ENCODE results near the gene VEGFA.

Gene VEGFA

DNA sequence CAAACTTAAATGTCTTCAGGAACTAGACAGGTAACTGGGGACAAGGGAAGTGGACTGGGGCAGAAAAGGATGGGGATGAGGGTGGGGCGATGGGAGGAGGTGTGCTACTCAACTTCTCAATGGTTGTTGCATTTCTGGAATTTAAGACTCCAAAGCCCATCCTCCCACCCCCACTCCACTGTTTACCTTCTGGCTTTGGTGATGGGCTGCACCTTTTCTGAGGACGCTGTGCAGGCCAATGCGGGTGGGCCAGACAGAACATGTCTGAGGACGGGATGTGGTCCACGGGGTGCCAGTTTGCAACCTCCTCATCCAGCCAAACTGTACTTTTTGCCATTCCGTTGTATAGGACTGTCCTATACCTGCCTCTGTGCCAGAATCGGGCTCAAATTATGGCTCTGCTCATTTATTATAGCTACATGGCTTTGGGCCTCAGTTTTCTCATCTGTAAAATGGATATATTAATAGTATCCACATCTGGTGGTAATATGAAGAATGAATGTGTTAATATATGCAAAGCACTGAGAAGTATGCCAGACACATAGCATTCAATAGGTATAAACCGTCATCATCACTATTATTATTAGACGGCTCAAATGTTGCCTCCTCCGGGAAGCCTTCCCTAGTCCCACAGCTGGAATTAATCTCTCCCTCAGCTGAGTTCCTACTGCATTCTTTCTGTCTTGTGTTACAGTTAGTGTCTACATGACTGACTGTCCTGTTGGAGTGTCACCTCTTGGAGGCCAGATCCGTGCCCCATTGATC is 31.0 kb upstream of the VEGFA start:
- DNase-seq (ENCODE audit: low read depth in 2 of 2): no peak

DNA sequence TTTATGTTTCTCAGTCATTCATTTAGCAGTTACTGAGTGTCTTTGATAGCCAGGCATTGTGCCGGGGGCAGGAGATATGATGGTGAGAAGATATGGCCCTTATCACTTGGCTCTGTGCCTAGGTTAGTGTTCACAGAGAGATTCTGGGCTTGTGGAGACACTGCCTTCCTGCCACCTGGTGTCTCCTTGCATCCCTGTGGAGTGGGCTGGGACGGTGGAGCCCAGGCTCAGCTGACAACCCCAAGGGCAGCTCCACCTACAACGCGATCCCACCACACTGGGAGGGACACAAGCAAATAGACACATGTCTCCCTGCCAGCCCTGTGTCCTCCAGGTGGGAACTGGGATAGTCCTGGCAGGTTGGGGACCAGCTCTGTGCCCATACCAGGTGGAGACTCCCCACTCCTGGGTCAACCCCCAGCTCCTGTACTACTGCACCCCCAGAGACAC is 30.3 kb upstream of the VEGFA start:
- no peak for DNase-seq (ENCODE audit: low read depth in 2 of 2)

DNA sequence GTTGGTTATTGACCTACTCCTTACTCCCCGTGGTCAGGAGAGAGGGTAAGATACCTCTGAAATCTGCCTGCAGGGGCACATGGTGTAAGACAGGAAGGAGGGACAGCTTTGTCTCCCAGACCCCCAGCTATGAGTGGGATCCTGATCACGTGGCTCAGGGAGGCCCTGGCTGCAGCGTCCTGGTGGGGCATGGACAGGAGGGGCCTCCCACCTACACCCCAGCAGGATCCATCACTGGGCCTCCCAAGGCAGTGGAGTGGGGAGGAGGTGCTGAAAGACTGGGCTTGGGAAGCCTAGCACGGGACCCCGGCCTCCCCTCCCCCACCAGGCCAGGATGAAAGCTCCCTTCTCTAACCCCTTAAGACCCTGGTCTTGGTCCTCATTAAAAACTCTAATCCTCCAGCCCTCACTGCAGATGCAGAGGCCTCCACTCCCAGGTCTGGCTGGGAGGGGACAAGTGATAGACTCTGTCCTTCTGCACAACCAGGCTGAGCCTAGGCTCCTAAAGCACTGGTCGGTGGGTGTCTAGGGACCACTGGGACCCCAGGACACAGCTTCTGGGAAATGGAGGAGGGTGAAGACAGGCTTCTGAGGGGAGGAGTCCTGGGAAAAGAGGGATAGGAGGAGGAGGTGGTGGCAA is 29.6 kb upstream of the VEGFA start:
- DNase-seq (ENCODE audit: low read depth in 2 of 2): no peak

DNA sequence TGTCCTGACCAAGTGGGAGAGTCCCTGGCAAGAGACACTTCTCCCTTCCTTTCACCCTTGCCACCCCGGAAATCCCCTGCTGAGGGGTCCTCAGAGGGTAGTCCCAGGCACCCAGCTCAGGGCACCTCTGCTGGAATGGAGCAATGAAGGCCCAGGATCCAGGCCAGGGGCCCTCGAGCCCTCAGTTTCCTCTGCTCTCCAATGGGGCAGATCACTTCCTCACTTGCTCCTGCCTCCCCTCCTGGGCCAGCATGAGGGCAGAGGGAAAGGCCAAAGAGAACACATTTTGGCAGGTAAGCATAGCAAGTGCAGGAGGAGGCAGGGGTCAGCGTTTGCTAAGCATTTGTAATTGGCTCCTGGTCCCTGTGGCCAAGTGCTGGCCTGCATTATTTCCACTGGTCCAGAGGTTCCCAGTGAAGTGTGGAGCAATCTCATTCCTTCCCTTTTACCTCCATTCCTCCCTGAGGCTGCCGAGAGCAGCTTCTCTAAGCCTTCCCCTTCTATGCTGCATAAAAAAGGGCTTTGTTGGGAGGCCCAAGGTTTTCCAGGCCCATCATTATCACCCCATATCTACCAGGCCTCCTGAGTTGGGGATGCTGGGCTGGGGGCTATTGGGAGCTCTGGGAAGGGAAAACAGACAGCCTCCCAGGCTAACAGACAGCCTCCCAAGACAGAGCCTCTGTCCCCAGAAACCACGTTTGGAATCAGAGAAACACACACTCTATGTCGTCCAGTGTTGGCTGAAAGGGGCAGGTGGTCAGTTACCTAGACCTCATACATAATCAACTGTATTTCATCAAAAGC is 28.8 kb upstream of the VEGFA start:
- DNase-seq (ENCODE audit: low read depth in 2 of 2): no peak

DNA sequence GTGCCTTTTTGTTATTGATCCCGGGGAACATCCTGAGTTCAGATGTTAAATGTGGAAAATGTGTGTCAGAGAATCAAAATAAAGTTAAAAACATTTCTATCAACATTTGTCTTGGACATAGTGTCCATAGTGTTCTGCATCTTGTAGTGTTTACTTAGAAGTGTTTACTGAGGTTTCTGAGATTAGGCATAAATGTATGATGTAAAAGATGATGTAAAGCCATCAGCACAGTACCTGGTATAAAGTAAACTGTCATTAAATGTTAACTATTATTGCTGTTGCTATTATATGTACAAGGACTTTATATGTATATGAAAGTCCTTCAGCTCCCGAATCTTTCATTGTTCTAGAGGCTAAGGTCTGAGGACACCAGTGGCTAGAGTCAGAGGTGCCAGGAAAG is 28.2 kb upstream of the VEGFA start:
- no peak for DNase-seq (ENCODE audit: low read depth in 2 of 2)

DNA sequence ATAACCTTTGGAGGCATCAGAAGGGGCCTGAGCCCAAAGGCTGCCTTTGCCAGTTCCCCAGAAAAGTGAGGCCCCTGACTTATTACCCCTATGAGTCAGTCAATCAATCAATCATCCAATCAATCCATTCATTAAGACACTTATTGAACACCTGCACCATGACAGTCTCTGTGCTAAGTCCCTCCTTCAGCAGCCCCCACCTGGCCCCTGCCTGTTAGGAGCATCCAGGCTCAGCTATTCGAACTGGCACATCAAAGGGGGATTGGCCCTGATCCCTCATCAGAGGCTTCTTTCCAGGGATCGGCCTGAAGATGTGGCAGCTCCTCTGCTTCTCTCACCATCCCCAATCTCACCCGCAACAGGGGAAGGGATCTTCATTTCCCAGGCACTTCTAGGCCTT is 27.7 kb upstream of the VEGFA start:
- DNase-seq (ENCODE audit: low read depth in 2 of 2): no peak

DNA sequence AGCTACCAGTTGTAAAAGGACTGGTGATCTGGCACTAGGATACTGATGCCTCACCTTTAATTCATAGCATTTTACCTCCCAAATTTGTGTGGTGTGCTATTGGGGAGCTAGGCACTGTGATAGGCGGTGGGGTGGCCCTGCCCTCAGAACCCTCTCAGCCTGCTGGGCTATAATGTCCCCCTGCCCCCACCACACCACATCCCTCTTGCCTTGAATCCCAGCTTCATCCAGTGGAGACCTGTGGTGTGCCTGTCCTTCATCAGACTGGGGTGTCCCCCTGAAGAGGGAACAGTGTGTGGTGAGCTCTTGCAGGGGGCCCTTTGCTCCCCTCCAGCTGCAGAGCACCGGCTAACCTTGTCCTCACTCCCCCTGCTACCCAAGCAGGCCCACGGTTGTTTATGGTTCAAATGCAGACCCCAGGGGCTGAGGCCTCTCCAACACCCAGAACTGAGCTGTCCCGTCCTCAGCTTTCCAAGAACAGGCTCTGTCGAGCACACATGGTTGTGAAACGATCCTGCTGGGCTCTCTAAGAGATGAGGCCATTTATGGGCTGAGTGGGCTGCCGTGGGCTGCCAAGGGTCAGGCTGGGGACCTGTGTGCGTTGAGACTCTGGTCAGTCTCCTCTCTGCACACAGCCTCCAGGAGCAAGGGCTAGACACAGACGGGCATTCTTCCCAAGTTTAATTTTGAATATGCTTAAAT is 26.9 kb upstream of the VEGFA start:
- DNase-seq (ENCODE audit: low read depth in 2 of 2): no peak

DNA sequence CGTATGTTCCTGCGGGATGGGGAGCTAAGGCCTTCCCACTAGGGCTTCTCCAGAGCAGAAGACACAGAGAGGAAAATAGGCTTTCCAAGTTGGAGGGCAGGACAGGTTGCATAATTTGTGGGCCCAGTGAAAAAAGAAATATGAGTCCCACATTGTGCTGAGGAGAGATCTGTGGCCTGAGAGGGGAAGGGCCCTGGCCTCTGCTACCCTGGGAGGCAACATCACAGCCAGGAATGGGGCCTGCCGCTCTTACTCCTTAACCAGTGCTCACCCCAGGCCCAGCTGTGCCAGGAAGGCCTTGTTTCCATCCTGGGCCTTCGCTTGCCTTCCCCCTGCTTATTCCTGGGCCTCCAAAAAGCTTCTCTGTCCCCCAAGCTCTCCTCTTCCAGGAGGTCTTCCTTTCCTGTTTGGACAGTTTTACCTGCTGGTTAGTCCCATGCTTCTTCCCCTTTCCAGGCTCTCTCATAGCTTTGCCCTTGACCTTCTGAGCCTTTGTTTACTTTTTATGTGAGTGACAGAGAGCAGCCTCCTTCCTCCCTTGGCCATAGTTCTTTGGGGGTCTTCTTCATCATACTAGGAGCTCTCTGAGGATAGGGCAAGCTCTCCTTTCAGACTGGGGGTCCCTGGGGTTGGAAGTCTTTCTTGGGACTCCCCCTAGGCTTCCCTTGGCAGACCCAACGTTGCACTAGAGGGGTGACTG is 26.2 kb upstream of the VEGFA start:
- no peak for DNase-seq (ENCODE audit: low read depth in 2 of 2)

DNA sequence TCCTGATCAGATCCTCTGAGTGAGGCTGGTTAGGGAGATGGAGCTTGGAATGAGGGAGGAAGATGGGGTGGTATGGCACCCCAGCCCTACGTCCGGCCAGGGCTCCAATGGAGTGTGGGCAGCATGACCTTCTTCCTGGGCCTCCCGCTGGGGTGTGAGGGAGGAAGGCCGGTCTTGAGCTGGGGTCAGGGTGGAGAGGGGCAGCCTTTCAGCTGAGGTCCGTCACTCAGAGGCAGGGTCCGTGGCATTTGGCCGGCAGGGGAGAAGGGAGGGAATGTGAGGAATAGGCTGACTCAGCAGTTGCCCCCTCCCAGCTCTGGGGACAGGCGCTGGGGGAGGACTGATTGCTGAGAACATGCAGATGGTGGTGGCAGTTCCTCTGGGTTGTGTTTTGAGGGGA is 25.5 kb upstream of the VEGFA start:
- DNase-seq (ENCODE audit: low read depth in 2 of 2): no peak

DNA sequence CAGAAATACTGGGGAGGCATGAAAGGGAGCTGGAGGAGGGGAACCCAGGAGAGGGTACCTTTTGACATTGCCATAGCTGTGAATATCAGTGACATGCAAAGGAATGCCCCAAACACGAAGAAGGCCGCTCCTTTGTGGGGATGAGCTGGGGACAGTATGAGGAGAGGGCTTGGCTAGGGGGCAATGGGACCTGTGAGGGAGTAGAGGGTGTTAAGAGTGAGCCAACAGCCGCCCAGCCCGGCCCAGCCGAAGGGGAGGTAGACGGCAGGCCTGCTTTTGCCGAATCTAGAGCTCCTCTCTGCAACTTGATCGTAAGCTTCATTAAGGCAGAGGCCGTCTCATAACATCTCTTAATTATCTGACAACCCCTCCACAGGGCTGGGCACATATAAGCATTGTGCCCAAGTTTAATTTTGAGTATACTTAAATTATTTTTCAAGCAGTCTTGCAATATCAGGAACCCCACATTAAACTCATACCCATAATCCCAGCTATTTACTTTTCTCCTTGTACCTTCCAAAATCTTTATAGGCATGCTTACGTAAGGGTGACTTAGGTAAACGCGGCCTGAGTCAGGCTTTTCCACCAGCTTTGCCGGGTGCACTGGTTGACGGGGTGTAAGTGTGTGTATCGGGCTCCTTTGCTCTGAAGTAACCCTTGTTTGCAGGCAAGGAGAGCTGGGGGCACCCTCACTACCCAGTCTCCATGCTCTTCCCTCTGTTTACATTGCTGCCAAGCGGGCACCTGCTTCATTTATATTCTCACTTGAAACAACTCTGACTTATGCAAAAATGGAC is 24.9 kb upstream of the VEGFA start:
- no peak for DNase-seq (ENCODE audit: low read depth in 2 of 2)

DNA sequence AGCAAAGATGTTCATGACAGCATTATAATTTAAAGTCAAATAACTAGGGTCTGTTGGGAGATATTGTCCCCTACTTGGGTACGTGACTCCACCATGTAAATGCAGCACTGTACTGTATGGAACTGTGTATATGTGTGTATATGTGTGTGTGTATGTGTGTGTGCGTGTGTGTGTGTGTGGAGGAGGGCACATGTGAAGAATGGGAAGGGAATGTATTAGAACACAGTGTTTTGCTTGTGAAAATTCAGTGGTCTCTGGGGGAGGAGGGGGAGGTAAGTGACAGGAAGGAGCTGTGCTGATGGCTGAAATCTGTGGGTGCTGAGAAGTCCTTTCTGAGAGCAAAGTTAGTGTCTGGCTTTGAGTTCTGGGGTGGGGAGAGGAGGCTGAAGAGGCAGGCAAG is 23.9 kb upstream of the VEGFA start:
- no peak for DNase-seq (ENCODE audit: low read depth in 2 of 2)

DNA sequence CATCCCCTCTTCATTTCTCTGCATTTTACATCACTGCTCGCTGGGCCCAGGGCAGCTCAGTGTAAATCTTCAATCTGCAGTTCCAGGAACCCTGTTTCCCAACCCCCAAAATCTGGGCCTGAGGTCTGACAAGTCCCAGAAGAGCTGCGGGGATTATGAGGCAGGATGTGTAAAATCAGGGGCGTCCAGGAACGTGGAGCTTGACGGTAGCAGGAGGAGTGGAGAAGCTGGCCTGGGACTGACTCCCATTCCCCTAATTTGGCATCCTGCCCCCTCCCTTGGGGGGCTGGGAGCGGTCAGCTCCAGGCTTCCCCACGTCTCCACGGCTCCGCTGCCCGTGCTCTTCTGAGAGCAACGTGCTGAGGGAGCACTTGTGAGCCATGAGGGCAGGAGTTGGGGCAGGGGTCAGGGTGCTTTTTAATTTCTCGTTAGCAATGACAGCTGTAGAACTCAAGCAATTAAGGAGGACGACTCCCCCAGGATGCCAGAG is 23.4 kb upstream of the VEGFA start:
- DNase-seq (ENCODE audit: low read depth in 2 of 2): no peak

DNA sequence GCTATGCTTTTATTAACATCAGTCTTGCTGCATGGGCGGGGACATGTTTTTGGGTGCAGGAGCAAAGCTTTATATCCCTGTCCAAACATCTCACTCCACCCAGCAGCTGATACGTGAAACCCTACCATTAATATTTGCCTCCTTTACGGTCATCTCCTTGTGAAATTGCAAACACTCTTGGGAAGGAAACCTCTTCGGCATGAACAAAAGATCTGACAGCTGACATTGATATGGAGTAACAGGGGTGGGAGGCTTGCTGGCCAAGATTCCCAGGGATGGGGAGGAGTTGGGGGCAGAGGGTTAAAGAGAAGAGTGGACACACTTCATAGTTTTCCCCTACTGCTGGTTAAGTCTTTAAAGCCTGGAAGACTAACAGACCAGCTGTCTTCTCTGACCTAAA is 22.2 kb upstream of the VEGFA start:
- no peak for DNase-seq (ENCODE audit: low read depth in 2 of 2)

DNA sequence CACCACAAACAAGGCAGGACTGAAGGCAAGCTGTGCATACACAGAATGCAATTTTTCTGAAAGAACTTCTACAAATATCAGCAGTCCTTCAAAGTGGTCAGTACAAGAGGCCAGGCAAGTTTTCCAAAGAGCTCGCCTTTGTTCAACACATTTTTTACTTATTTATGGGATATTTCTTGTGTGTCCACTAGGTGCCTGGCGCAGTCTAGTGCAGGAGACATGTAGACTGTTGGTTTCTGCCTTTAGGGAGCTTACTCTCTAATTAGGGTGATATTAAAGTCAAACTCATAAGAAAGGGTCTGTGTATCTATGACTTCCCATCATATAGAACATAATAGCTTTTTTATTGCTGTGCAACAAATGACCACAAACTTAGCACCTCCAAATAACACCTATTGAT is 21.2 kb upstream of the VEGFA start:
- DNase-seq (ENCODE audit: low read depth in 2 of 2): no peak

DNA sequence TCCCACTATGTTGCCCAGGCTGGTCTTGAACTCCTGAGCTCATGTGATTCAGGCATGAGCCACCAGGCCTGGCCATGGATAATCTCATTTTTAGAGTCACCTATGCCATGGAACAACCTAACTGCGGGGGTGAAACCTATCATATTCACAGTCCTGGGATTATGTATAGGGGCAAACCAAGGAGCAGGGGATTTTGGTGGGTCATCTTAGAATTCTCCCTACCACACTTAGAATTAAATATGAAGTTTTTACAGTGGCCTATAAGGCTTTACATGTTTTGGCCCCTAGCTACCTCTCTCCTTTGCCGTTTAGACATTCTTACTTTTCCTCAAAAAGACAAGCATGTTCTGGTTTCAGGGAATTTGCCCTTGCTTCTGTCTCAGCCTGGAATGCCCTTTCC is 20.6 kb upstream of the VEGFA start:
- DNase-seq (ENCODE audit: low read depth in 2 of 2): no peak

DNA sequence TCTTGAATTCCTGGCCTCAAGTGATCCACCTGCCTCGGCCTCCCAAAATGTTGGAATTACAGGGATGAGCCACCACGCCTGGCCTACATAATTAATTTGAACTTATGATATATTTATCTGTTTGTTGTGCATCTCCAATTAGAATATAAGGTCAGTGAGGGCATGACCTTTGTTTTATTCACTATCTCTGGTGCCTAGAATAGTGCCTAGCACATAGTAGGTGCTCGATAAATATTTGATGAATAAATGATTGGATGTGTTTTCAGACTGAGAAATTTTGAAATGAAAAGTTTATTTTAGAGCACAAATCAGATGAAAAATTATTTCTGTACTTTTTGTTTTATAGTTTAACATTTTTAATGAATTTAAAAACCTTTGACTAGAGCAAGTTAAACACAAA is 19.4 kb upstream of the VEGFA start:
- no peak for DNase-seq (ENCODE audit: low read depth in 2 of 2)

DNA sequence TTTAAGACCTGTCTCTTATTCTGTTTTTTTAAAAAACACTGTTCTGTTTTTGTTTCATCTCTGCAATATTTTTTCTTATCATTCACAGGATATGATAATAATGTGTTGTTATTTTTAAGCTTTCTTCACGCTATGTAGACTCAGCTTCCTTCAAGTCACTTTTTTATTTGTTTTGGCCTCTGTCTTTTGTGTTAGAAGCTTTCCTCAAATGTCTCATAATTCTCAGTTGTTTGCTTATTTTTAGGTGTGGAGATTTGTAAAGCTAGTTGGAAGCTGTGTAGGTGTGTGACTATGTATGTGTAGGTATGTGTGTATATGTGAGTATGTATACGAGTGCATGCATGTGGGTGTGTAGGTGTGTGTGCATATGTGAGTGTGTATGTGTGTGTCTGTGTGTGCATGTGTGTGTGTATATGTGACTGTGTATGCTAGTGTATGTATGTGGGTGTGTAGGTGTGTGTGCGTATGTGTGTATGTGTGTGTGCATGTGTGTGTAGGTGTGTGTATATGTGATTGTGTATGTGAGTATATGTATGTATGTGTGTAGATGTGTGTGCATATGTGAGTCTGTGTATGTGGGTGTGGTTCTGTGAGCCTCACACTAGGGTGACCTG is 16.3 kb upstream of the VEGFA start:
- no peak for DNase-seq (ENCODE audit: low read depth in 2 of 2)

DNA sequence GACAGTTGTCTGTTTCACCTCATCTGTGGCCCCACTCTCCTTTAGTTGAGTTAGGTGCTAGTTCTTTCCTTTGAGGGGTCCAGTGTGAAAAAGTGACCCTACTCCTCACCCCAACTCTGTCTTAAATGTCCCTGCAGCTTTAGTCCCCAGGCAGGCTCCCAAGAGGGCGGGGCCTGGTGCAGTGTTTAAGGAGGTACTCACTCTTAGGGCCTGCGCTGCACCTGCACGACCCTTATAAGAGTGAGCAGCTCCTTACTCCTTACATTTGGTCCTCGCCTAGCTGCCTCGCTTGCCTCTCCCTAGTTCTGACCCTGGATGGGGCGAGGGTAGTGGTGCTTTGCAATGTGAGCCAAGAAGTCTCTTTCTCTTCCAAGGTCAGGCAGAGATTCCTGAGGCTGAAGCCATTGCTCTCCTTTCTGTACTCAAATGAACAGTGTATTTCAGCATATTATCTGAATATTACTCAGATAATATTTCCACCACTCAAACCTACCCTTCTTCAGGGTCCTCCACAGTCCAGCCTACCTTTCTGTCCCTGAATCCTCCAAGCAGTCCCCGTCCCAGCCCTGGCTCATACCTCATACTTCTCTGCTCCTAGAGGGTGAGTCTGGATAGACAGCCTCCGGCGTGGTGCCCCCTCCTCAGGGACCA is 11.9 kb upstream of the VEGFA start:
- DNase-seq (ENCODE audit: low read depth in 2 of 2): no peak

DNA sequence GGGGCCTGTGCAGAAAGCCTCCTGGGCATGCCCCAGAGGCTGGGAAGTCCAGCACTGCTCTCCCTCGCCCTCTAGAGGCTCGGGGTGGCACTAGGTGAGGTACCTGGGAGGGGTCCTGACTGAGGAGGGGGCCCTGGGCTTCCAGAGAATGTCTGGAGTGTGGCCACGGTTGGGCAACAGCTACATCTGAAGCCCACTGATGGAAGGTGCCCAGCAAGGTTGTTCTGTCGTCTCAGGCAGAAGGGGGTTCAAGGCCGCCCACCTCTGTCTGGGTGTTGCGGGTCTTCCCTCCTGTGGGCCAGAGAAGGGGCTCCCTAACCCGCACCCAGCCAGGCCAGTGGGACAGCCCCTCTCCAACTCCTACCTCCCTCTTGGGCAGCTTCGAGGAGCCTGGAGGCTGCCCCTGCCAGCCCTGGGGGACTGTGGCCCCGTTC is 11.4 kb upstream of the VEGFA start:
- DNase-seq (ENCODE audit: low read depth in 2 of 2): no peak
